Measurements from ENCODE around the gene TSPAN17. TPM values are rescaled to one million over a fixed set of nuclear protein-coding genes. Genes with fewer than 3 reads are reported as not detected.

Gene TSPAN17
- total and polyA plus RNA-seq, 2 donors (not counting 1 experiment from before 2014, with no cell fraction given) = 34.8 to 35.2 TPM

- Histone ChIP-seq H3K4me2 (ENCODE audit: extremely low read depth, insufficient read depth, low read length) (no peak overlapping the region), H2AFZ (ENCODE audit: low read length) (no peak overlapping the region), H3K36me3 (ENCODE audit: control insufficient read depth, insufficient read depth, low read length) (no peaks in the 10 kb centered on the region), H3K4me1 (ENCODE audit: control insufficient read depth, extremely low read depth, insufficient read depth, low read length) (no peaks in the 10 kb centered on the region), H4K20me1 (ENCODE audit: control insufficient read depth, extremely low read depth, insufficient read depth, low read length) (no peaks in the 10 kb centered on the region), H3K79me2 (ENCODE audit: control insufficient read depth, insufficient read depth, low read length) (no peaks in the 10 kb centered on the region), H3K27ac (ENCODE audit: insufficient read depth, low read length) (no peak overlapping the region), H3K9me3 (ENCODE audit: control insufficient read depth, insufficient read depth, low read depth, low read length) (no peaks in the 10 kb centered on the region), H3K4me3 (replicated peaks in 1 of 4; ENCODE audit: control extremely low read depth in 1 of 4, insufficient read depth in 1 of 4, low read depth in 3 of 4, low read length in 4 of 4) (no peak overlapping the region), H3K9ac (ENCODE audit: insufficient read depth, low read length) (no peak overlapping the region), H3K27me3 (ENCODE audit: control insufficient read depth, insufficient read depth, low read length) (peaks cover 30% of the 10 kb centered on the region)
- DNase-seq (ENCODE audit: low read depth in 2 of 2) = peak in 1 of 2 donors; percentile 35
- TF ChIP-seq CTCF (conservative IDR thresholded peaks at IDR 0.05 in 1 of 2, IDR thresholded peaks at IDR 0.05 in 1 of 2; ENCODE audit: low read depth in 1 of 2, low read length in 2 of 2) = no peak
These were observed 10.9 kb upstream of the TSPAN17 start for GRCh38 chr5:176636426-176636825.

- H3K4me3 ChIP-seq (replicated peaks in 1 of 4; ENCODE audit: control extremely low read depth in 1 of 4, insufficient read depth in 1 of 4, low read depth in 3 of 4, low read length in 4 of 4) = no peak overlapping the region
- no peaks in the 10 kb centered on the region for H3K79me2 ChIP-seq (ENCODE audit: control insufficient read depth, insufficient read depth, low read length)
- no peak overlapping the region for H3K27ac ChIP-seq (ENCODE audit: insufficient read depth, low read length)
- H4K20me1 ChIP-seq (ENCODE audit: control insufficient read depth, extremely low read depth, insufficient read depth, low read length) = no peaks in the 10 kb centered on the region
- peaks cover 28% of the 10 kb centered on the region for H3K27me3 ChIP-seq (ENCODE audit: control insufficient read depth, insufficient read depth, low read length)
- no peaks in the 10 kb centered on the region for H3K9me3 ChIP-seq (ENCODE audit: control insufficient read depth, insufficient read depth, low read depth, low read length)
- no peak overlapping the region for H2AFZ ChIP-seq (ENCODE audit: low read length)
- no peak overlapping the region for H3K4me2 ChIP-seq (ENCODE audit: extremely low read depth, insufficient read depth, low read length)
- no peaks in the 10 kb centered on the region for H3K4me1 ChIP-seq (ENCODE audit: control insufficient read depth, extremely low read depth, insufficient read depth, low read length)
- no peak for DNase-seq (ENCODE audit: low read depth in 2 of 2)
- H3K36me3 ChIP-seq (ENCODE audit: control insufficient read depth, insufficient read depth, low read length) = no peaks in the 10 kb centered on the region
- no peak overlapping the region for H3K9ac ChIP-seq (ENCODE audit: insufficient read depth, low read length)
- TF ChIP-seq CTCF (conservative IDR thresholded peaks at IDR 0.05 in 1 of 2, IDR thresholded peaks at IDR 0.05 in 1 of 2; ENCODE audit: low read depth in 1 of 2, low read length in 2 of 2) (no peak), EZH2 (IDR thresholded peaks at IDR 0.05; ENCODE audit: low read length, missing control alignments) (no peak)
These were observed 9.7 kb upstream of the TSPAN17 start for GRCh38 chr5:176637556-176637955.

- TF ChIP-seq EZH2 (IDR thresholded peaks at IDR 0.05; ENCODE audit: low read length, missing control alignments) (no peak), CTCF (conservative IDR thresholded peaks at IDR 0.05 in 1 of 2, IDR thresholded peaks at IDR 0.05 in 1 of 2; ENCODE audit: low read depth in 1 of 2, low read length in 2 of 2) (no peak)
These were observed 8.8 kb upstream of the TSPAN17 start for GRCh38 chr5:176638437-176638836.

More at GRCh38 chr5:176638437-176638836, 8.8 kb upstream of the TSPAN17 start:
- Histone ChIP-seq H3K9ac (ENCODE audit: insufficient read depth, low read length) (no peak overlapping the region), H3K36me3 (ENCODE audit: control insufficient read depth, insufficient read depth, low read length) (no peaks in the 10 kb centered on the region), H3K27me3 (ENCODE audit: control insufficient read depth, insufficient read depth, low read length) (peaks cover 23% of the 10 kb centered on the region), H3K27ac (ENCODE audit: insufficient read depth, low read length) (no peak overlapping the region), H4K20me1 (ENCODE audit: control insufficient read depth, extremely low read depth, insufficient read depth, low read length) (no peaks in the 10 kb centered on the region), H3K4me2 (ENCODE audit: extremely low read depth, insufficient read depth, low read length) (no peak overlapping the region), H2AFZ (ENCODE audit: low read length) (no peak overlapping the region), H3K4me1 (ENCODE audit: control insufficient read depth, extremely low read depth, insufficient read depth, low read length) (no peaks in the 10 kb centered on the region), H3K4me3 (replicated peaks in 1 of 4; ENCODE audit: control extremely low read depth in 1 of 4, insufficient read depth in 1 of 4, low read depth in 3 of 4, low read length in 4 of 4) (no peak overlapping the region), H3K79me2 (ENCODE audit: control insufficient read depth, insufficient read depth, low read length) (no peaks in the 10 kb centered on the region), H3K9me3 (ENCODE audit: control insufficient read depth, insufficient read depth, low read depth, low read length) (no peaks in the 10 kb centered on the region)
- DNase-seq (ENCODE audit: low read depth in 2 of 2) = no peak

All from fibroblast of lung (primary cell).